Measurements from ENCODE around the gene SRRM1. TPM values are rescaled to one million over a fixed set of nuclear protein-coding genes. Genes with fewer than 3 reads are reported as not detected.

The SRRM1 gene
- total and polyA plus RNA-seq, 9 of the 15 experiments (the other 6 are each of a cell fraction or from before 2014, with no cell fraction given), result 54.5 to 268 (median 115) TPM

DNA sequence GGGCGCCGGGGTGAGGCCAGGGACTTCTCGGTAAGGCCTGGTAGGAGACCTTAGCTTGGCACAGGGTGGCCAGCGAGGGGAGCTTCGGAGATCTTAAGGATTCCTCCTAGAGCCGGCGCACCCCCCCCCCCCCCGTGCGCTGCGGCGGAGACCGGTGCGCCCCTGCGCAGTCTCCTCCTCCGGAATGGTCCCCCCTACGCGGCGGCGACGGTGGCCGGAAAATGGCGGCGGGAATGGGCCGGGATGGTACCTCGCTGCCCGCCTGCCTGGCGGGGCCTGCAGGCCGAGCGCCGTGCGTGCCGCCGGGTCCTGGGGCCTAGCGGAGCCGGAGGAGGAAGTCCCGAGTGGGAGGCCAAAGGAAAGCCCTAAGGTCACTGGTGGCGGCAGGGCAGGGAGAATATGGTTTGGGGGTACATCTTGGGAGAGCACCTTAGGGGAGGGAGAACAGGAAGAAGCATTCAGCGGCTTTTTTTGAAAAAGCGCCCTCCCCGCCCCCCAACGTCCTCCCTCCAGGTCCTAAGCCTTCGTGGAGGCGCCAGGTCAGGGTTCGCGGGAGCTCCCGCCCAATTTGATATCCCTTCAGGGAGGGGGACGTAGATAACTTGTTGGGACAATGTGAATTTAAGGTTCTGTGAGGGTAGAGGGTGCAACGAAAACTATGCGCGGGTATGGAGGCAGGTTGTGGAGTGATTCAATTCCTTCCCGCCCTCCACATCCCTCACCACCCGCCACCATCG, 429 bp downstream of the SRRM1 start (continued):
- TF ChIP-seq, protein P1, sequence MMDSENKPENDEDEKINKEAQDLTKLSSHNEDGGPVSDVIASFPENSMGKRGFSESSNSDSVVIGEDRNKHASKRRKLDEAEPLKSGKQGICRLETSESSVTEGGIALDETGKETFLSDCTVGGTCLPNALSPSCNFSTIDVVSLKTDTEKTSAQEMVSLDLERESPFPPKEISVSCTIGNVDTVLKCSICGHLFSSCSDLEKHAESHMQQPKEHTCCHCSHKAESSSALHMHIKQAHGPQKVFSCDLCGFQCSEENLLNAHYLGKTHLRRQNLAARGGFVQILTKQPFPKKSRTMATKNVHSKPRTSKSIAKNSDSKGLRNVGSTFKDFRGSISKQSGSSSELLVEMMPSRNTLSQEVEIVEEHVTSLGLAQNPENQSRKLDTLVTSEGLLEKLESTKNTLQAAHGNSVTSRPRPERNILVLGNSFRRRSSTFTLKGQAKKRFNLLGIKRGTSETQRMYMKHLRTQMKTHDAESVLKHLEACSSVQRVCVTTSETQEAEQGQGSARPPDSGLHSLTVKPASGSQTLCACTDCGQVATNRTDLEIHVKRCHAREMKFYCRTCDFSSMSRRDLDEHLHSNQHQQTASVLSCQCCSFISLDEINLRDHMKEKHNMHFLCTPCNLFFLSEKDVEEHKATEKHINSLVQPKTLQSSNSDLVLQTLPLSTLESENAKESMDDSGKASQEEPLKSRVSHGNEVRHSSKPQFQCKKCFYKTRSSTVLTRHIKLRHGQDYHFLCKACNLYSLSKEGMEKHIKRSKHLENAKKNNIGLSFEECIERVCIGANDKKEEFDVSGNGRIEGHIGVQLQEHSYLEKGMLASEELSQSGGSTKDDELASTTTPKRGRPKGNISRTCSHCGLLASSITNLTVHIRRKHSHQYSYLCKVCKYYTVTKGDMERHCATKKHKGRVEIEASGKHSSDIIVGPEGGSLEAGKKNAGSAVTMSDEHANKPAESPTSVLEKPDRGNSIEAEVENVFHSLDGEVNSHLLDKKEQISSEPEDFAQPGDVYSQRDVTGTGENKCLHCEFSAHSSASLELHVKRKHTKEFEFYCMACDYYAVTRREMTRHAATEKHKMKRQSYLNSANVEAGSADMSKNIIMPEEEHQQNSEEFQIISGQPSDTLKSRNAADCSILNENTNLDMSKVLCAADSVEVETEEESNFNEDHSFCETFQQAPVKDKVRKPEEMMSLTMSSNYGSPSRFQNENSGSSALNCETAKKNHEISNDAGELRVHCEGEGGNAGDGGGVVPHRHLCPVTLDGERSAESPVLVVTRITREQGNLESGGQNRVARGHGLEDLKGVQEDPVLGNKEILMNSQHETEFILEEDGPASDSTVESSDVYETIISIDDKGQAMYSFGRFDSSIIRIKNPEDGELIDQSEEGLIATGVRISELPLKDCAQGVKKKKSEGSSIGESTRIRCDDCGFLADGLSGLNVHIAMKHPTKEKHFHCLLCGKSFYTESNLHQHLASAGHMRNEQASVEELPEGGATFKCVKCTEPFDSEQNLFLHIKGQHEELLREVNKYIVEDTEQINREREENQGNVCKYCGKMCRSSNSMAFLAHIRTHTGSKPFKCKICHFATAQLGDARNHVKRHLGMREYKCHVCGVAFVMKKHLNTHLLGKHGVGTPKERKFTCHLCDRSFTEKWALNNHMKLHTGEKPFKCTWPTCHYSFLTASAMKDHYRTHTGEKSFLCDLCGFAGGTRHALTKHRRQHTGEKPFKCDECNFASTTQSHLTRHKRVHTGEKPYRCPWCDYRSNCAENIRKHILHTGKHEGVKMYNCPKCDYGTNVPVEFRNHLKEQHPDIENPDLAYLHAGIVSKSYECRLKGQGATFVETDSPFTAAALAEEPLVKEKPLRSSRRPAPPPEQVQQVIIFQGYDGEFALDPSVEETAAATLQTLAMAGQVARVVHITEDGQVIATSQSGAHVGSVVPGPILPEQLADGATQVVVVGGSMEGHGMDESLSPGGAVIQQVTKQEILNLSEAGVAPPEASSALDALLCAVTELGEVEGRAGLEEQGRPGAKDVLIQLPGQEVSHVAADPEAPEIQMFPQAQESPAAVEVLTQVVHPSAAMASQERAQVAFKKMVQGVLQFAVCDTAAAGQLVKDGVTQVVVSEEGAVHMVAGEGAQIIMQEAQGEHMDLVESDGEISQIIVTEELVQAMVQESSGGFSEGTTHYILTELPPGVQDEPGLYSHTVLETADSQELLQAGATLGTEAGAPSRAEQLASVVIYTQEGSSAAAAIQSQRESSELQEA (IDR thresholded peaks at IDR 0.05; ENCODE audit: low read depth), result no peak
- TF ChIP-seq GTF2A2 (tag; IDR thresholded peaks at IDR 0.05) (no peak), TOE1 (IDR thresholded peaks at IDR 0.05; ENCODE audit: borderline replicate concordance) (no peak), TOE1 (CRISPR knock-in tag; IDR thresholded peaks at IDR 0.05; ENCODE audit: borderline replicate concordance, low read depth) (no peak), SOX6 (IDR thresholded peaks at IDR 0.05) (no peak), ZNF431 (CRISPR knock-in tag; IDR thresholded peaks at IDR 0.05) (no peak; the same call in 1 of the 2 replicates), KHSRP (IDR thresholded peaks at IDR 0.05) (no peak), FOXP1 (CRISPR knock-in tag; IDR thresholded peaks at IDR 0.05) (no peak), ETS2 (tag; IDR thresholded peaks at IDR 0.05; ENCODE audit: borderline replicate concordance, poor library complexity, severe bottlenecking) (no peak), MTA2 (IDR thresholded peaks at IDR 0.05; ENCODE audit: low read depth) (no peak), ZNF41 (CRISPR knock-in tag; conservative IDR thresholded peaks at IDR 0.05) (no peak), U2AF2 (optimal IDR thresholded peaks at IDR 0.05; ENCODE audit: low read depth, low read length) (no peak), RBFOX2 (IDR thresholded peaks at IDR 0.05; ENCODE audit: low read depth, low read length) (peak; percentile 75), ZNF584 (CRISPR knock-in tag; IDR thresholded peaks at IDR 0.05; ENCODE audit: low read depth) (no peak), GTF2F1 (IDR thresholded peaks at IDR 0.05; ENCODE audit: low read depth, low read length) (no peak), RBM39 (optimal IDR thresholded peaks at IDR 0.05; ENCODE audit: low read depth, low read length) (no peak), GTF2E2 (tag; IDR thresholded peaks at IDR 0.05) (no peak; the same call in 1 of the 2 replicates), HOXB6 (CRISPR knock-in tag; IDR thresholded peaks at IDR 0.05; ENCODE audit: borderline replicate concordance) (no peak)
- TF ChIP-seq, protein P2, sequence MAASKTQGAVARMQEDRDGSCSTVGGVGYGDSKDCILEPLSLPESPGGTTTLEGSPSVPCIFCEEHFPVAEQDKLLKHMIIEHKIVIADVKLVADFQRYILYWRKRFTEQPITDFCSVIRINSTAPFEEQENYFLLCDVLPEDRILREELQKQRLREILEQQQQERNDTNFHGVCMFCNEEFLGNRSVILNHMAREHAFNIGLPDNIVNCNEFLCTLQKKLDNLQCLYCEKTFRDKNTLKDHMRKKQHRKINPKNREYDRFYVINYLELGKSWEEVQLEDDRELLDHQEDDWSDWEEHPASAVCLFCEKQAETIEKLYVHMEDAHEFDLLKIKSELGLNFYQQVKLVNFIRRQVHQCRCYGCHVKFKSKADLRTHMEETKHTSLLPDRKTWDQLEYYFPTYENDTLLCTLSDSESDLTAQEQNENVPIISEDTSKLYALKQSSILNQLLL (CRISPR knock-in tag; IDR thresholded peaks at IDR 0.05; ENCODE audit: borderline replicate concordance), result no peak
- TF ChIP-seq, protein P3, sequence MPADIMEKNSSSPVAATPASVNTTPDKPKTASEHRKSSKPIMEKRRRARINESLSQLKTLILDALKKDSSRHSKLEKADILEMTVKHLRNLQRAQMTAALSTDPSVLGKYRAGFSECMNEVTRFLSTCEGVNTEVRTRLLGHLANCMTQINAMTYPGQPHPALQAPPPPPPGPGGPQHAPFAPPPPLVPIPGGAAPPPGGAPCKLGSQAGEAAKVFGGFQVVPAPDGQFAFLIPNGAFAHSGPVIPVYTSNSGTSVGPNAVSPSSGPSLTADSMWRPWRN (IDR thresholded peaks at IDR 0.05; ENCODE audit: low read depth), result no peak
